Right atrium auricular region (tissue), 2 donors: ENCODE measurements around the gene STC2. TPM values are rescaled to one million over a fixed set of nuclear protein-coding genes. Genes with fewer than 3 reads are reported as not detected.

ENCODE experiments used
- DNase-seq: peaks from one replicate; pipeline ENCODE4 v3.0.0-alpha.2; 2019; ENCODE audit warnings: low spot score
- H3K27ac ChIP-seq, 2 donors: fragments of 200-600 bp; sonication (generic); 1 replicate in 1 of 2; 2 replicates in 1 of 2; pipeline ENCODE4 v1.5.1; 2016 to 2019
- H3K27me3 ChIP-seq, 2 donors: fragments of 200-600 bp; sonication (generic); one replicate each; pipeline versions ENCODE4 v1.5.1 to v1.6.0; 2017 to 2019
- H3K36me3 ChIP-seq: fragments of 200-600 bp; sonication (generic); one replicate; pipeline ENCODE4 v1.5.1; 2016
- H3K4me1 ChIP-seq, 2 donors: fragments of 200-600 bp; sonication (generic); one replicate each; pipeline versions ENCODE4 v1.5.1 to v1.6.0; 2017 to 2019
- H3K4me3 ChIP-seq, 2 donors: fragments of 200-600 bp; sonication (generic); 1 replicate in 1 of 2; 2 replicates in 1 of 2; pipeline ENCODE4 v1.5.1; 2017 to 2019; ENCODE audit warnings: mild to moderate bottlenecking in 1 of 2, moderate library complexity in 1 of 2
- H3K9me3 ChIP-seq, 2 donors: fragments of 200-600 bp; sonication (generic); one replicate each; pipeline ENCODE4 v1.5.1; 2019
- total RNA-seq, 2 donors: library from RNA; depleted of rRNA; stranded (reverse); fragments of >200 nt; gene quantifications; one replicate each; pipeline ENCODE4 v1.1.0, GENCODE V29; 2016
- TF ChIP-seq, protein P1 (sequence below), 2 donors: fragments of 200-600 bp; sonication (generic); IDR thresholded peaks; one replicate each; pipeline ENCODE4 v1.5.1; 2019; ENCODE audit warnings: antibody characterized with exemption in 2 of 2

STC2 gene
- total RNA-seq, 2 donors from 2014 or later, result 16.0 to 16.1 TPM

DNA sequence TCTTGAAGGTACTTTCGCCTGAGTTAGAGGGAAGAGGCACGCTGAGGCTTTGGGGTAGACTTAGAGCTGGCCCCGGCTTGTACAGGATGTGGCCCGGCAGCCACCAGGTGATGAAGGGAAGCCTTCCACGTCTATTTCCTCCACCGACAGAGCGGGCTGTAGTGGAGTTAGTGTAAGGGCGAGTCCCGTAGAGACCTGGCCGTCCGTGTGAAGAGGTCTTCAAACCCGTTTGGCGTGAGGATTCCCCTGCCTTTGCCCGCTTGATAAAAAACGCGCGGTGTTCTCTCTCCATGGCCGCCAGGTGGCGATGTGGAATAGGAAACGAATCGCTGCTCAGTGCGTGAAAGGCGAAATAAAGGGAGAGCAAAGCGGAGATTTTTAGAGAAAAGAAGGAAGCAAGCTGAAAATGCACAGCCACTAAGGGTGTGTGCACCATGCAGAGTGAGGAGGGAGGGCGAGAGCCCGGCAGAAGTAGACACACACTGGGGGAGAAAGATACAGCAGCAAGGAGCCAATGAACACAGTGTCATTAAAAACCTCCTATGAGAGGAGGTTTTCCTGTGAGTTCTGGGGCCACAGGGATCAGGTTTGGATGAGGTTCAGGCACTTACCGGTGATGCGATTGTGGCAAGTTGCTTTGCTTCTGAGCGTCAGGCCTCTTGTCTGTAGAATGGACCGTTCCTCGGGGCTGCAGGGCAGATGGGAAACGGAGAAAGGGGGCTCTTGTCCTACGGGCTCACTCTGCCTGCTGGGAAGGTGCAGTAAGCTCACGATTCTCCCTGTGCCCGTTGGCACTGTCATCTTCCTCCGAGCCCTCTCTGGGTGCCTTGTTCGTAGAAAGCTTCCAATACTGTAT is 34.2 kb downstream of the STC2 start:
- no peaks in the 10 kb centered on the region for H3K27me3 ChIP-seq
- peak; percentile 86 for DNase-seq
- H3K4me1 ChIP-seq, result peaks cover 0 to 24% of the 10 kb centered on the region in 2 donors
- no peak overlapping the region for H3K27ac ChIP-seq
- peak overlapping the region in 1 of 2 donors; percentile 24 for H3K4me3 ChIP-seq
- H3K36me3 ChIP-seq, result no peaks in the 10 kb centered on the region
- TF ChIP-seq, protein P1, sequence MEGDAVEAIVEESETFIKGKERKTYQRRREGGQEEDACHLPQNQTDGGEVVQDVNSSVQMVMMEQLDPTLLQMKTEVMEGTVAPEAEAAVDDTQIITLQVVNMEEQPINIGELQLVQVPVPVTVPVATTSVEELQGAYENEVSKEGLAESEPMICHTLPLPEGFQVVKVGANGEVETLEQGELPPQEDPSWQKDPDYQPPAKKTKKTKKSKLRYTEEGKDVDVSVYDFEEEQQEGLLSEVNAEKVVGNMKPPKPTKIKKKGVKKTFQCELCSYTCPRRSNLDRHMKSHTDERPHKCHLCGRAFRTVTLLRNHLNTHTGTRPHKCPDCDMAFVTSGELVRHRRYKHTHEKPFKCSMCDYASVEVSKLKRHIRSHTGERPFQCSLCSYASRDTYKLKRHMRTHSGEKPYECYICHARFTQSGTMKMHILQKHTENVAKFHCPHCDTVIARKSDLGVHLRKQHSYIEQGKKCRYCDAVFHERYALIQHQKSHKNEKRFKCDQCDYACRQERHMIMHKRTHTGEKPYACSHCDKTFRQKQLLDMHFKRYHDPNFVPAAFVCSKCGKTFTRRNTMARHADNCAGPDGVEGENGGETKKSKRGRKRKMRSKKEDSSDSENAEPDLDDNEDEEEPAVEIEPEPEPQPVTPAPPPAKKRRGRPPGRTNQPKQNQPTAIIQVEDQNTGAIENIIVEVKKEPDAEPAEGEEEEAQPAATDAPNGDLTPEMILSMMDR (IDR thresholded peaks at IDR 0.05), result peak; percentile 60 to 91
- H3K9me3 ChIP-seq, result no peaks in the 10 kb centered on the region

DNA sequence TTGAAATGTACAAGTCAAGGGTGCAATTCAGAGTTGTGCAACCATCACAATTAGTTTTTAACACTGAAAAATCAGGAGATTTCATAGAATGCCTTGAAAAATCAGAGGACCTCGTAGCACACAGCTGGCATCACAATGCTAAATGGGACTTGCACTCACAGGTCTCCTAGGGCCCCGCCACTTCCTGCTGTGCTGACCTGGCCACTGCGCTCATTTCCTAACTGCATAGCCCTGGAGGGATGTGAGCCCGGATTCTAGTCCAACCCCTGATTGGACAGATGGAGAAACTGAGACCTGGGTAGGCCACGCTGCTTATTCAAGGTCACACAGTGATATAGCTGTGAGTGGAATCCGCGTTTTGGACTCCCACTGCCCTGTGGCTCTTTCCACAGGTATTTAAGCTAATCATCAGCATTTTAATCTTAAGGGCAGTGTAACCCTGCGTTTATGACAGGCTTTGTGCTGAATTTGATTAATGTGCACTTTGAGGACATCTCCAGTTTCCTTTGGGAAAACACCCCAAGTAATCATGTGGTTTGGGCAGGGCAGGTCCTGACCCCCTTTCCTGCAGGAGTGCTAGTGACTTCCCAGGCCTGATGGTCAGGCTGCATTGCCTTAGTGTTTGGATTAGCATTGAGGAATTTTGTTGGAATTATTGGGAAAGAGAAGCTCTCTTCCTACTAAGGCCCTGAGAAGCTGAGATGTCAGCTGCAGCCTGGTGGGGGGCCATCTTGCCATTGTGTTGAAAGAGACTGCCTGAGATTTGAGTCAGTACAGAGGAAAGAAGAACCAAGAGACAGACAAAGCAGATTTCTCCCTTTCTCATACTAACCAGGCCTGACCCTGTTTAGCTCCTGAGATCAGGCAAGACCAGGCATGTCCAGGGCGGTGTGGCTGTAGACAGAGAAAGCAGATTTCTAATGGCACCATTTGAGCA is 36.2 kb downstream of the STC2 start:
- no peak overlapping the region for H3K4me3 ChIP-seq
- H3K9me3 ChIP-seq, result no peaks in the 10 kb centered on the region
- no peaks in the 10 kb centered on the region for H3K36me3 ChIP-seq
- peaks cover 0 to 24% of the 10 kb centered on the region in 2 donors for H3K4me1 ChIP-seq
- TF ChIP-seq, protein P1 (IDR thresholded peaks at IDR 0.05), result no peak
- H3K27ac ChIP-seq, result no peak overlapping the region
- H3K27me3 ChIP-seq, result no peaks in the 10 kb centered on the region
- DNase-seq, result no peak

DNA sequence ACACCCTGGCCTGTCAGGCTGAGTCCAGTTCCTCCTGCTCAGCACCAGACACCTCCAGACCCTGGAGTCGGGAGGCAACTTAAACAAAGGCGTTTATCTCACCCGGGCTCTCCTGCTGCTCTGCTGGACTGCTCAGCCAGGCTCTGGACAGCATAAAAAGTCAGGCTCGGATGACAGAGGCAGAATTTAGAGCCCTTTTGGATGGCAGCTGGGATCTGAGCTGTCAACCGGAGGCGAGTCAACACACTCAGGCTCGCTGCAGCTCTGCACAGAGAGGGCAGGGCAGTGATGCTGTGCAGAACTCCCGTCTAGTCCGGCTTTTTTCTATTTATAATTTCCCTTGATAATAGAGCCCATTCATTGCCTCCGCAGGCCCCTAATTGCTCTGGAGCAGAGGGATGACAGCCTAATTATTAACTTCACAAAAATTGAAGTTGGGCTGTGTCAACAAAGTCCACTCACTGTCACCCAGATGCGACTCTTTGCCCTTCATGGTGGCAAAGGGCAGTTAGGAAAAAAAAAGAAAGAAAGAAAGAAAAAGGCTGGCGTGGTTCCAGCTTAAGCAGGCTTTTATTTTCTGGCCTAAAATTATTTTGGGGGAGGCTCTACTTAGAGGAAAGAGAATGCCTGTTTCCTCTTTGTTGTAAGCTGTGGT is 37.6 kb downstream of the STC2 start:
- TF ChIP-seq, protein P1 (IDR thresholded peaks at IDR 0.05), result no peak
- Histone ChIP-seq H3K36me3 (no peaks in the 10 kb centered on the region), H3K4me1 (peaks cover 0 to 24% of the 10 kb centered on the region in 2 donors), H3K27me3 (no peaks in the 10 kb centered on the region), H3K27ac (peak overlapping the region in 1 of 2 donors; percentile 3), H3K4me3 (no peak overlapping the region), H3K9me3 (no peaks in the 10 kb centered on the region)
- DNase-seq, result no peak

DNA sequence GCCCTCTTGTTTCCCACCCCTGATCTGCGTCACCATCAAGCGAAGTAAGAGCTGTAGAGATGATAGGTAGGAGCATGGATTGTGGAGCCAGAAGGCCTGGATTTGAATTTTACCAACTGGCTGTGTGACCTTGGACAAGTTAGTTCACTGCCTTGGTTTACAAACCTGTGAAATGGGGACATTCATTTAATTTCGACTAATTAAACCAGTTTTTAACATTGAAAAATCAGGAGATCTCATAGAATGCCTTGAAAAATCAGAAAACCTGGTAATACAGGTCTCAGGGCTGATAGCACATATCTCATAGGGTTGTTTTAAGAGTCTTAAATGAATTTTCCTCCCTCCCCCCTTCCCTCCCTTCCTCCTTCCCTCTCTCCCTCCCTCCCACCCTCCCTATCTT is 38.8 kb downstream of the STC2 start:
- DNase-seq, result no peak
- Histone ChIP-seq H3K4me1 (peaks cover 0 to 21% of the 10 kb centered on the region in 2 donors), H3K27me3 (no peaks in the 10 kb centered on the region), H3K4me3 (no peak overlapping the region), H3K27ac (no peak overlapping the region), H3K9me3 (no peaks in the 10 kb centered on the region), H3K36me3 (no peaks in the 10 kb centered on the region)
- TF ChIP-seq, protein P1 (IDR thresholded peaks at IDR 0.05), result no peak

DNA sequence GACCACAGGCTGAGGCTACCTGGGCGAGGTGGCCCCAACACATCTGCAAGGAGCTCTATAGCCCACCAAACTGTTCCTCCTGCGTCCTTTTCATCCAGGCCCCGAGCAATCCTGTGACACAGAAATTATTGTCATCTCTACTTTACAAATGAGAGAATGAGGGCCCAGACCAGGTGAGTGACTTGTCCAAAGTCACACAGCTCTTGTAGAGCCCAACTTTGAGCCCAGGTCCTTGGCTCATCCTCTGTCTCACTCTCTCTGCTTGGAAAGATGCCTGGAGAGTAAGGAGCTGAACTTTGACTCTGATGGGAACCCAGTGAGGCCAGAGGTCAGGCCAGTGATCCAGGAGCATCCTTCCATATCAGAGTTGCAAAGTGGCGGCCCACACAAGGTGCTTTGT is 39.6 kb downstream of the STC2 start:
- TF ChIP-seq, protein P1 (IDR thresholded peaks at IDR 0.05), result no peak
- H3K9me3 ChIP-seq, result no peaks in the 10 kb centered on the region
- H3K36me3 ChIP-seq, result no peaks in the 10 kb centered on the region
- H3K4me1 ChIP-seq, result peaks cover 0 to 19% of the 10 kb centered on the region in 2 donors
- no peaks in the 10 kb centered on the region for H3K27me3 ChIP-seq
- H3K4me3 ChIP-seq, result no peak overlapping the region
- no peak for DNase-seq
- no peak overlapping the region for H3K27ac ChIP-seq
